Neuronal stem cell (in vitro differentiated cells): ENCODE data around the gene PNMT.

Source experiments
- DNase-seq: peaks from one replicate; pipeline ENCODE4 v3.0.0-alpha.2; 2013; ENCODE audit warnings: low spot score
- H2AFZ ChIP-seq: one replicate; pipeline ENCODE4 v1.6.1; 2013; ENCODE audit warnings: mild to moderate bottlenecking, low read length, inconsistent platforms
- H2AK5ac ChIP-seq: 2 replicates; pipeline ENCODE4 v1.6.1; 2013; ENCODE audit warnings: low read depth, mild to moderate bottlenecking, inconsistent platforms, low read length, moderate library complexity, mixed read lengths
- H2BK120ac ChIP-seq: 2 replicates; pipeline ENCODE4 v1.6.1; 2013; ENCODE audit warnings: low read depth, mild to moderate bottlenecking, inconsistent platforms, low read length, moderate library complexity, mixed read lengths
- H2BK12ac ChIP-seq: one replicate; pipeline ENCODE4 v1.6.1; 2013; ENCODE audit warnings: low read length, inconsistent platforms
- H2BK15ac ChIP-seq: 2 replicates; pipeline ENCODE4 v1.6.1; 2013; ENCODE audit warnings: mild to moderate bottlenecking, low read length, inconsistent platforms, mixed read lengths
- H2BK5ac ChIP-seq: one replicate; pipeline ENCODE4 v1.6.1; 2013; ENCODE audit warnings: inconsistent platforms, mild to moderate bottlenecking, low read length, moderate library complexity
- H3K14ac ChIP-seq: one replicate; pipeline ENCODE4 v1.6.1; 2013; ENCODE audit warnings: low read length, inconsistent platforms
- H3K18ac ChIP-seq: 2 replicates; pipeline ENCODE4 v1.6.1; 2013; ENCODE audit warnings: low read length, inconsistent platforms
- H3K23ac ChIP-seq: 2 replicates; pipeline ENCODE4 v1.6.1; 2013; ENCODE audit warnings: low read depth, mild to moderate bottlenecking, mixed read lengths, low read length, inconsistent platforms; ENCODE audit not compliant: poor library complexity
- H3K27ac ChIP-seq: replicated peaks from 3 replicates; pipeline ENCODE4 v1.5.1; 2013; ENCODE audit warnings: low read length, inconsistent platforms
- H3K27me3 ChIP-seq, 3 experiments: 2 replicates each; pipeline ENCODE4 v1.6.1; 2013; ENCODE audit warnings: low read length in 3 of 3, mild to moderate bottlenecking in 2 of 3, inconsistent platforms in 1 of 3, low read depth in 1 of 3, mixed read lengths in 1 of 3, moderate library complexity in 1 of 3; ENCODE audit not compliant: control insufficient read depth in 3 of 3, insufficient read depth in 3 of 3
- H3K36me3 ChIP-seq, 2 donors: replicated peaks in 1 of 2; 2 replicates each; pipeline ENCODE4 v1.6.1; 2013; ENCODE audit warnings: low read length in 2 of 2; ENCODE audit not compliant: control insufficient read depth in 2 of 2, insufficient read depth in 2 of 2
- H3K4ac ChIP-seq: 2 replicates; pipeline ENCODE4 v1.6.1; 2013; ENCODE audit warnings: inconsistent platforms, mild to moderate bottlenecking, low read length, moderate library complexity
- H3K4me1 ChIP-seq, 2 donors: 1 replicate in 1 of 2; 2 replicates in 1 of 2; pipeline ENCODE4 v1.6.1; 2013; ENCODE audit warnings: low read length in 2 of 2, low read depth in 1 of 2; ENCODE audit not compliant: control insufficient read depth in 2 of 2, insufficient read depth in 1 of 2
- H3K4me2 ChIP-seq: one replicate; pipeline ENCODE4 v1.6.1; 2013; ENCODE audit warnings: mild to moderate bottlenecking, low read length, inconsistent platforms; ENCODE audit not compliant: insufficient read depth, poor library complexity, severe bottlenecking
- H3K4me3 ChIP-seq, 2 donors: 2 replicates each; pipeline ENCODE4 v1.5.1; 2013; ENCODE audit warnings: low read length in 2 of 2, mild to moderate bottlenecking in 2 of 2, inconsistent platforms in 1 of 2, moderate library complexity in 1 of 2
- H3K79me1 ChIP-seq: one replicate; pipeline ENCODE4 v1.6.1; 2013; ENCODE audit warnings: low read depth, mild to moderate bottlenecking, inconsistent platforms, low read length, moderate library complexity
- H3K9ac ChIP-seq: one replicate; pipeline ENCODE4 v1.6.1; 2013; ENCODE audit warnings: mild to moderate bottlenecking, low read depth, low read length, inconsistent platforms; ENCODE audit not compliant: poor library complexity
- H3K9me3 ChIP-seq, 2 donors: replicated peaks in 1 of 2; 2 replicates each; pipeline versions ENCODE3 to v1.6.1; 2013; ENCODE audit warnings: low read length in 2 of 2, mild to moderate bottlenecking in 2 of 2, inconsistent platforms in 1 of 2, low read depth in 1 of 2, mixed read lengths in 1 of 2, moderate library complexity in 1 of 2; ENCODE audit not compliant: control insufficient read depth in 2 of 2, insufficient read depth in 1 of 2
- H4K8ac ChIP-seq: one replicate; pipeline ENCODE4 v1.6.1; 2013; ENCODE audit warnings: low read depth, mild to moderate bottlenecking, inconsistent platforms, low read length, moderate library complexity
- H4K91ac ChIP-seq: one replicate; pipeline ENCODE4 v1.6.1; 2013; ENCODE audit warnings: low read length, low read depth, mild to moderate bottlenecking, inconsistent platforms; ENCODE audit not compliant: poor library complexity
- WGBS, 2 donors: extraction: QIAGEN DNeasy Blood & Tissue Kit; methylation state at CpG; one replicate each; pipeline ENCODE4 v1.1.7; 2013; ENCODE audit warnings: missing lambda C conversion rate in 2 of 2, mixed read lengths in 1 of 2; ENCODE audit not compliant: insufficient read length in 2 of 2, insufficient replicate concordance in 1 of 2; ENCODE audit errors: extremely low coverage in 2 of 2; 5-methylcytosine and 5-hydroxymethylcytosine counted together

Gene PNMT

GRCh38 chr17:39672522-39673334, 4.5 kb downstream of the PNMT start:
- Histone ChIP-seq H3K27ac (no peak overlapping the region), H3K27me3 (peaks cover 0 to 20% (median 18%) of the 10 kb centered on the region in 3 experiments), H3K18ac (peak overlapping the region; percentile 32), H3K79me1 (peaks cover under 1% of the 10 kb centered on the region), H3K14ac (no peak overlapping the region), H3K23ac (peak overlapping the region; percentile 61), H2BK120ac (no peak overlapping the region), H3K4ac (no peak overlapping the region), H3K9ac (peak overlapping the region; percentile 61), H2BK12ac (no peak overlapping the region), H3K4me1 (peaks cover 1 to 4% of the 10 kb centered on the region in 2 donors), H2BK5ac (no peak overlapping the region), H2AFZ (no peak overlapping the region), H3K4me2 (no peak overlapping the region), H3K4me3 (peak overlapping the region in 1 of 2 donors; percentile 5), H2AK5ac (peak overlapping the region; percentile 76), H4K91ac (no peak overlapping the region), H2BK15ac (no peak overlapping the region), H3K9me3 (no peaks in the 10 kb centered on the region), H4K8ac (no peak overlapping the region), H3K36me3 (peaks cover 4 to 8% of the 10 kb centered on the region in 2 donors)
- WGBS, 2 donors, result no CpG with 5 or more reads among the region's 15 CpGs
- no peak for DNase-seq

- no peak for DNase-seq
- Histone ChIP-seq H3K23ac (no peak overlapping the region), H2AK5ac (peak overlapping the region; percentile 60), H2AFZ (no peak overlapping the region), H3K4me2 (no peak overlapping the region), H4K8ac (no peak overlapping the region), H3K9ac (peak overlapping the region; percentile 24), H3K4me3 (no peak overlapping the region), H3K27me3 (peaks cover 0 to 19% (median 15%) of the 10 kb centered on the region in 3 experiments), H3K27ac (no peak overlapping the region), H2BK15ac (no peak overlapping the region), H2BK12ac (no peak overlapping the region), H3K79me1 (no peaks in the 10 kb centered on the region), H3K36me3 (peaks cover 4 to 8% of the 10 kb centered on the region in 2 donors), H4K91ac (no peak overlapping the region), H3K4ac (no peak overlapping the region), H2BK5ac (no peak overlapping the region), H3K14ac (no peak overlapping the region), H3K4me1 (peaks cover 0 to 3% of the 10 kb centered on the region in 2 donors), H2BK120ac (no peak overlapping the region), H3K9me3 (no peaks in the 10 kb centered on the region), H3K18ac (peak overlapping the region; percentile 27)
- no CpG with 5 or more reads among the region's 13 CpGs for WGBS, 2 donors
Observed at GRCh38 chr17:39673335-39674081, 5.3 kb downstream of the PNMT start.

GRCh38 chr17:39674179-39674578, 5.9 kb downstream of the PNMT start:
- peaks cover 4 to 8% of the 10 kb centered on the region in 2 donors for H3K36me3 ChIP-seq
- H3K4me3 ChIP-seq, result no peak overlapping the region
- H3K27me3 ChIP-seq, result peaks cover 0 to 15% (median 12%) of the 10 kb centered on the region in 3 experiments
- H4K91ac ChIP-seq, result no peak overlapping the region
- H3K79me1 ChIP-seq, result no peaks in the 10 kb centered on the region
- no peak overlapping the region for H3K18ac ChIP-seq
- no peak overlapping the region for H2BK15ac ChIP-seq
- no peak overlapping the region for H2BK120ac ChIP-seq
- no peak overlapping the region for H4K8ac ChIP-seq
- no peak overlapping the region for H2BK5ac ChIP-seq
- DNase-seq, result no peak
- no peak overlapping the region for H3K4me2 ChIP-seq
- H2AFZ ChIP-seq, result no peak overlapping the region
- peak overlapping the region; percentile 7 for H3K9ac ChIP-seq
- H2AK5ac ChIP-seq, result peak overlapping the region; percentile 23
- H3K4me1 ChIP-seq, result no peaks in the 10 kb centered on the region
- no peak overlapping the region for H3K14ac ChIP-seq
- H3K4ac ChIP-seq, result no peak overlapping the region
- H3K9me3 ChIP-seq, result no peaks in the 10 kb centered on the region
- no peak overlapping the region for H3K23ac ChIP-seq
- no CpG with 5 or more reads among the region's 5 CpGs for WGBS, 2 donors
- H3K27ac ChIP-seq, result no peak overlapping the region
- no peak overlapping the region for H2BK12ac ChIP-seq
